Caco-2 (cell line): ENCODE measurements around the gene RAP2C. TPM values are rescaled to one million over a fixed set of nuclear protein-coding genes. Genes with fewer than 3 reads are reported as not detected.
A peak's percentile ranks its signal among the peaks of the same experiment; 100 is the strongest.

Source experiments
- BruUV-seq: library from RNA; stranded (reverse); fragments of 400-500 nt; replicated peaks from 2 replicates; lab custom pipeline; 2021; lab: Mats Ljungman, UMichigan
- CTCF ChIA-PET: fragments of 300-600 bp; sonication (Branson Sonifier 250); formaldehyde crosslinking; loops from one replicate; lab custom pipeline; 2022; ENCODE audit warnings: antibody characterized with exemption; lab: Charles Lee
- POLR2A ChIA-PET: fragments of 300-600 bp; sonication (Branson Sonifier 250); formaldehyde crosslinking; loops from one replicate; lab custom pipeline; 2022; ENCODE audit warnings: antibody characterized with exemption; lab: Charles Lee
- DNase-seq, 2 experiments: peaks; one replicate each; pipeline versions ENCODE4 v3.0.0 to v3.0.0-alpha.2; 2020 to 2022
- H3K27me3 ChIP-seq: replicated peaks from 2 replicates; pipeline ENCODE4 v1.6.0; 2011; ENCODE audit warnings: low read length; ENCODE audit not compliant: control insufficient read depth, insufficient read depth
- H3K36me3 ChIP-seq: 2 replicates; pipeline ENCODE4 v1.5.1; 2011; ENCODE audit warnings: low read length; ENCODE audit not compliant: control insufficient read depth, insufficient read depth
- H3K4me1 ChIP-seq: fragments of 250-450 bp; sonication (Bioruptor Pico); 2 replicates; pipeline ENCODE4 v1.5.1; 2020; ENCODE audit warnings: mild to moderate bottlenecking
- H3K4me3 ChIP-seq: 2 replicates; pipeline ENCODE4 v1.5.1; 2011; ENCODE audit warnings: low read depth, mild to moderate bottlenecking, control low read depth, low read length
- H3K9me3 ChIP-seq: fragments of 250-450 bp; sonication (Bioruptor Pico); 2 replicates; pipeline ENCODE4 v1.5.1; 2020; ENCODE audit warnings: mild to moderate bottlenecking, moderate library complexity
- H3K27ac Mint-ChIP-seq: one replicate; pipeline ENCODE4 v1.8.0; 2022; ENCODE audit warnings: mixed read lengths; ENCODE audit not compliant: unreplicated experiment
- H3K27me3 Mint-ChIP-seq: one replicate; pipeline ENCODE4 v1.8.0; 2022; ENCODE audit warnings: mixed read lengths; ENCODE audit not compliant: insufficient read depth, unreplicated experiment
- H3K36me3 Mint-ChIP-seq: one replicate; pipeline ENCODE4 v1.8.0; 2022; ENCODE audit warnings: mild to moderate bottlenecking, mixed read lengths; ENCODE audit not compliant: insufficient read depth, unreplicated experiment
- H3K4me1 Mint-ChIP-seq: one replicate; pipeline ENCODE4 v1.8.0; 2022; ENCODE audit warnings: low read depth, mixed read lengths; ENCODE audit not compliant: unreplicated experiment
- H3K4me3 Mint-ChIP-seq: one replicate; pipeline ENCODE4 v1.8.0; 2022; ENCODE audit warnings: mild to moderate bottlenecking, moderate library complexity, mixed read lengths; ENCODE audit not compliant: unreplicated experiment
- H3K9me3 Mint-ChIP-seq: one replicate; pipeline ENCODE4 v1.8.0; 2022; ENCODE audit warnings: mixed read lengths; ENCODE audit not compliant: unreplicated experiment
- CTCF ChIP-seq, 2 experiments: fragments of 200-600 bp in 1 of 2; IDR thresholded peaks; 1 replicate in 1 of 2; 2 replicates in 1 of 2; pipeline versions ENCODE4 v1.5.1 to v1.8.0; 2011 to 2022; ENCODE audit warnings: antibody characterized with exemption in 1 of 2, control low read depth in 1 of 2, inconsistent platforms in 1 of 2, low read depth in 1 of 2, low read length in 1 of 2, mild to moderate bottlenecking in 1 of 2, moderate library complexity in 1 of 2; ENCODE audit not compliant: insufficient read depth in 1 of 2, severe bottlenecking in 1 of 2, unreplicated experiment in 1 of 2
- intact Hi-C: fragments of 100-400 bp; cut with micrococcal nuclease; formaldehyde crosslinking; loops from one replicate; pipeline ENCODE4 v1.10.0; 2022; ENCODE audit not compliant: unreplicated experiment
- total RNA-seq: library from RNA; stranded (reverse); gene quantifications from 2 replicates; pipeline ENCODE4 v1.2.3, GENCODE V29; 2022

RAP2C gene
- total RNA-seq, 1 experiment from 2014 or later, result 24.9 TPM

DNA sequence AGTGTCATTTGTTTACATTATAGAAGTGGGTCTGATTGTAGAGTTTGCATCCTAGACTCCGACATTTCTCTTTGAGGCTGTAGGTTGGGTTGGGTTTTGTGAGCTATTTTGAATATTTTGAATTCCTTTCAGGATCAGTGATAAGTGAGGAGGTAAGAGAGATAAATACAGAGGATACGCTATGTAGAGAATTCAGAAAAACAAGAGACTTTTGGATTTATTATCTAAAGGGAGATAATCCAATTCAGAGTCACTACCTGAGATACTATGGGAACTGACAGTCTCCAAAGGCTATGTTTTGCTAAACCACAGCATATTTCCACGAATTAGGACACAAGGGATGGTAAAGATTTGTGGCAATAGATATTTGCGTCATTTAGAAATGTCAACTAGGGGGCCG, 16.9 kb upstream of the RAP2C start:
- Histone ChIP-seq H3K36me3 (no peaks in the 10 kb centered on the region), H3K4me3 (no peak overlapping the region), H3K27me3 (no peaks in the 10 kb centered on the region), H3K9me3 (no peaks in the 10 kb centered on the region), H3K4me1 (peaks cover 20% of the 10 kb centered on the region)
- peak; percentile 34 to 48 for DNase-seq
- intact Hi-C loops, result loop anchor here (1.0 kb wide), 1 partner anchor 95 kb away; no protein-coding TSS in a partner anchor
- ChIA-PET CTCF (interaction anchor here (0.6 to 1.1 kb wide), 3 partner anchors 10 to 379 kb away, joined by 3 to 6 read pairs (median 4); partner anchors contain the start of gene RAP2C), POLR2A (interaction anchor here (0.5 to 0.7 kb wide), 3 partner anchors 18 to 211 kb away, joined by 3 to 6 read pairs (median 5); no protein-coding TSS in a partner anchor)
- H3K27ac Mint-ChIP-seq, result peak overlapping the region; percentile 88
- H3K4me1 Mint-ChIP-seq, result peaks cover 7% of the 10 kb centered on the region
- H3K4me3 Mint-ChIP-seq, result peak overlapping the region; percentile 71
- H3K36me3 Mint-ChIP-seq, result peaks cover 5% of the 10 kb centered on the region
- no peaks in the 10 kb centered on the region for H3K27me3 Mint-ChIP-seq
- H3K9me3 Mint-ChIP-seq, result no peaks in the 10 kb centered on the region
- no TSS peak for BruUV-seq
- no peak for TF ChIP-seq CTCF (IDR thresholded peaks at IDR 0.05; ENCODE audit: insufficient read depth in 1 of 2, low read depth in 1 of 2, low read length in 1 of 2, severe bottlenecking in 1 of 2, unreplicated experiment in 1 of 2)

DNA sequence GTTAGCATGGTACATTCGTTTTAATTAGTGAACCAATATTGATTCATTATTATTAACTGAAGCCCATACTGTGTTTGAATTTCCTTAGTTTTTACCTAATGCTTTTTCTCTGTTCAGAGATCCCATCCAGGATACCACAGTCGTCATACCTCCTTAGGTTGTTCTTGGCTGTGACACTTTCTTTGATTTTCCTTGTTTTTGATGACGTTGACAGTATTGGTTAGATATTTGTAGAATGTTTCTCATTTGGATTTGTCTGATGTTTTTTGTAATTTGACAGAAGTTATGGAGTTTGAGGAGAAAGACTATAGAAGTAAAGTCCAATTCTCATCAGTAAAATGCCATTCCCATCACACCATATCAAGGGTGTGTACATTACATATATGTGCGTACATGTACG, 16.2 kb upstream of the RAP2C start:
- DNase-seq, result no peak
- peaks cover 20% of the 10 kb centered on the region for H3K4me1 ChIP-seq
- intact Hi-C loops, result no loop called here
- Mint-ChIP-seq H3K27me3 (no peaks in the 10 kb centered on the region), H3K4me1 (peaks cover 7% of the 10 kb centered on the region), H3K4me3 (no peak overlapping the region), H3K36me3 (peaks cover 5% of the 10 kb centered on the region), H3K9me3 (no peaks in the 10 kb centered on the region), H3K27ac (peak overlapping the region; percentile 88)
- no peak overlapping the region for H3K4me3 ChIP-seq
- CTCF ChIA-PET, result no interaction called here
- no TSS peak for BruUV-seq
- H3K27me3 ChIP-seq, result no peaks in the 10 kb centered on the region
- POLR2A ChIA-PET, result no interaction called here
- no peak for TF ChIP-seq CTCF (IDR thresholded peaks at IDR 0.05; ENCODE audit: insufficient read depth in 1 of 2, low read depth in 1 of 2, low read length in 1 of 2, severe bottlenecking in 1 of 2, unreplicated experiment in 1 of 2)
- no peaks in the 10 kb centered on the region for H3K9me3 ChIP-seq
- no peaks in the 10 kb centered on the region for H3K36me3 ChIP-seq

- peaks cover 16% of the 10 kb centered on the region for H3K4me1 Mint-ChIP-seq
- no peak overlapping the region for H3K4me3 Mint-ChIP-seq
- intact Hi-C loops, result no loop called here
- H3K27me3 ChIP-seq, result no peaks in the 10 kb centered on the region
- BruUV-seq, result no TSS peak
- H3K4me3 ChIP-seq, result no peak overlapping the region
- no peak for TF ChIP-seq CTCF (IDR thresholded peaks at IDR 0.05; ENCODE audit: insufficient read depth in 1 of 2, low read depth in 1 of 2, low read length in 1 of 2, severe bottlenecking in 1 of 2, unreplicated experiment in 1 of 2)
- H3K27me3 Mint-ChIP-seq, result no peaks in the 10 kb centered on the region
- DNase-seq, result no peak
- no peaks in the 10 kb centered on the region for H3K36me3 ChIP-seq
- no peaks in the 10 kb centered on the region for H3K9me3 Mint-ChIP-seq
- H3K4me1 ChIP-seq, result peaks cover 15% of the 10 kb centered on the region
- CTCF ChIA-PET, result no interaction called here
- H3K36me3 Mint-ChIP-seq, result peaks cover 5% of the 10 kb centered on the region
- H3K9me3 ChIP-seq, result no peaks in the 10 kb centered on the region
- POLR2A ChIA-PET, result no interaction called here
- H3K27ac Mint-ChIP-seq, result no peak overlapping the region
These were observed 12.3 kb upstream of the RAP2C start for GRCh38 chrX:132231587-132231986.
